Measurements from ENCODE around the gene NCOA7.

- TF ChIP-seq CTCF (IDR thresholded peaks at IDR 0.05) (no peak), FOXJ3 (CRISPR knock-in tag; IDR thresholded peaks at IDR 0.05) (no peak)
Observed at GRCh38 chr6:125853168-125853567, 62.4 kb downstream of the NCOA7 start.

Measured in SK-N-SH (cell line).